C4-2B (cell line): ENCODE results near the gene DENND1A.
A peak's percentile ranks its signal among the peaks of the same experiment; 100 is the strongest.

Source experiments
- H3K27ac ChIP-seq: fragments of 450-650 bp; 2 replicates; pipeline ENCODE4 v1.5.1; 2017
- ZFX ChIP-seq: fragments of 450-650 bp; IDR thresholded peaks from 2 replicates; pipeline ENCODE4 v1.6.1; 2017
- TF ChIP-seq, protein P1 (sequence below): fragments of 450-650 bp; conservative IDR thresholded peaks from 2 replicates; pipeline ENCODE4 v1.5.1; 2017; ENCODE audit warnings: mild to moderate bottlenecking

DENND1A gene

DNA sequence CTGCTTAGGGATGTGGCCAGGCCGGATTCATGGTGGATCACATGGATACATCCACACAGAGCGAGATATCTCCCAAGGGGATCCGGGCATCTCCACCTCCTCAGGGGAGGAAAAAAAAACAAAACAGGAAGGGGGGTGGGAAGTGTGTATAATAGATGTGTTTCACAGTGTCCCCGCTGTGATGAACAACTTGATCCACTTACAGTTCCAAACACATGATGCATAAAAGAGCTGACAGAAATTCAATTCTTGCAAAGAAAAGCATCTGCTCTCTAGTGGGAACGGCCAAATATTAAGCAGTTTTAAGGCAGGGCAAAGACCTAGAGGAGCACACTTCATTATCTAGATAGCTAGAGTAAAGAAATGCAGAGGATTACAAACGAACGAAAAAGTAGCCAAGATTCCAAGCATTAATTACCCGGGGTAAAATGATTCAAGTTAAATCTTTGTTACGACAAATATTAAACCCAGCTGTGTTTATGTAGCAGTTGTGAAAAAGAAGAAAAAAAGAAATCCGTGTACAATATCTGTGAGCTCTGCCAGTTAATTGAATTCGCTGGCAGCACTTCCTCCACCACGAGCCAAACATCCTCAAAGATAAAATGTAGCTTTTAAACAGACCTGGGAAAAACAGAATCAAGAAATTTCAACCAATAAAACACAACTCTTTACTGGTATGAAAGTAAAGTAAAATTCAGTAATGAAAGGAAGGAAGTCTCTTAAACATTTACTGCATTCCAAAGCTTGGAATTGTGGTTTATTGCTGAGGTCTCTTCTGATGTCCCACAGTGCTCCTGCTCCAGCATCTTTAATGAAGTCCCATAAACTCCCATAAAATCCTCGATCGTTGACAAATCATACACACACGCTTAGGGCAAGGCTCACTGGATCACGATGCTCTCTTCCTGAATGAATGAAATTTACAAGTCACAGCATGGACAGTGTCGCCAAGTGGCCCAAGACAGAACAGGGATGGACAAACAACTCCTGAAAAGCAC lies 360.9 kb downstream of the DENND1A start:
- H3K27ac ChIP-seq = peak overlapping the region; percentile 26; the same call in 1 of the 2 replicates
- no peak for TF ChIP-seq ZFX
- TF ChIP-seq, protein P1, sequence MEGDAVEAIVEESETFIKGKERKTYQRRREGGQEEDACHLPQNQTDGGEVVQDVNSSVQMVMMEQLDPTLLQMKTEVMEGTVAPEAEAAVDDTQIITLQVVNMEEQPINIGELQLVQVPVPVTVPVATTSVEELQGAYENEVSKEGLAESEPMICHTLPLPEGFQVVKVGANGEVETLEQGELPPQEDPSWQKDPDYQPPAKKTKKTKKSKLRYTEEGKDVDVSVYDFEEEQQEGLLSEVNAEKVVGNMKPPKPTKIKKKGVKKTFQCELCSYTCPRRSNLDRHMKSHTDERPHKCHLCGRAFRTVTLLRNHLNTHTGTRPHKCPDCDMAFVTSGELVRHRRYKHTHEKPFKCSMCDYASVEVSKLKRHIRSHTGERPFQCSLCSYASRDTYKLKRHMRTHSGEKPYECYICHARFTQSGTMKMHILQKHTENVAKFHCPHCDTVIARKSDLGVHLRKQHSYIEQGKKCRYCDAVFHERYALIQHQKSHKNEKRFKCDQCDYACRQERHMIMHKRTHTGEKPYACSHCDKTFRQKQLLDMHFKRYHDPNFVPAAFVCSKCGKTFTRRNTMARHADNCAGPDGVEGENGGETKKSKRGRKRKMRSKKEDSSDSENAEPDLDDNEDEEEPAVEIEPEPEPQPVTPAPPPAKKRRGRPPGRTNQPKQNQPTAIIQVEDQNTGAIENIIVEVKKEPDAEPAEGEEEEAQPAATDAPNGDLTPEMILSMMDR = no peak

DNA sequence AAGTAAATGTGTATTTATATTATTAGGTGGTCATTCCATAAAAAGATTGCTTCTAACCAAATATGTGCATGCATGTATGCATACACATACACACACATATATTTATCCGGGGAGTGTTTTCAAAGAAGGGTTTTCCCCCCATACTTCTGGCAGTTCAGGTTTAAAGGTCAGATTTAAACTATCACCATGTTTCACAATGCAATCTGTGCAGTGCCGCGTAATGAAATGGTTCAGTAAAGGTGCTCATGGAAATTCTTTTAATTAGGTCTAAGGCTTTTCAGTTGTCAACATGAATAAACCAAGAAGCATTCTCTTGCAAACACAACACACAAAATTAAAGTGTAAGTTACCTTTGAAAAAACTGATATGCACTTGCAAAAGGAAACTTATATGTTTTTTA lies 362.9 kb downstream of the DENND1A start:
- H3K27ac ChIP-seq = no peak overlapping the region
- TF ChIP-seq ZFX = no peak
- TF ChIP-seq, protein P1 = no peak

DNA sequence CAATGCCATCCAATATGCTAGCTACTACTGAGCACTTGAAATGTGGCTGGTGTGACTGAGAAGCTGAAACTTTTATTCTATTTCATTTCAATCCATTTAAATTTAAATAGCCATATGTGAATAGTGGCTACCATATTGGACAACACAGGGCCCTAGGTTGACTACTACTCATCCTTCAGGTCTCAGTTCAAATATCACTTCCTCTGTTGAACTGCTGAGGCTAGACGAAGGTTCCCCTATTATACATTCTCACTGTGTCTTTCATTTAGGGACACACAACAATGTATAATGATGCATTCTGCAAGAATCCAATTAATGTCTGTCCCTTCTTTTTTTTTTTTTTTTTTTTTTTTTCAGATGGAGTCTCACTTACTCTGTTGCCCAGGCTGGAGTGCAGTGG lies 365.3 kb downstream of the DENND1A start:
- TF ChIP-seq, protein P1 = no peak
- TF ChIP-seq ZFX = no peak
- no peak overlapping the region for H3K27ac ChIP-seq

DNA sequence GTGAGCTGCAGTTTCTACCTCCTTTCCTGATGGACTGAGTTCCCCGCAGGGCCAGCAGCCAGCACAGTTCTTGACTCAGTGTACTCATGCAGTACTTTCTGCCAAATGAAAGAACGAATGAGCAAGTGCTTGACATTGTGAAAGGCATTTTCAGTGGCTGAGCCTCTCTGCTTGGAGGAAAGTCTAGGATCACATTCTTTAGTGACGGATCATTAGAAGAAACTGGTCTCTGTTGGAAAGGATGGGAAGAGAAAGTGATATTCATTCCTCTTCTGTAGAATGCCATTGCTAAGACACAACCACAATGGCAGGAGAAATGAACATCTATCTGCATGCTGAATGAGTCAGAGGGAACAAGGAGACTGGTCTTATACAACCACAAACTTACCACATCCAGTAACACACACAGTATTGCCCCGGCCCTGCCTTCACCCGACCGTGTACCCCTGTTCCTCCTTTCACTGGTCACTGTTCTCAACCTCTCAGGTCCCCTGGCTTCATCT lies 367.0 kb downstream of the DENND1A start:
- no peak overlapping the region for H3K27ac ChIP-seq
- TF ChIP-seq ZFX = no peak
- TF ChIP-seq, protein P1 = no peak

DNA sequence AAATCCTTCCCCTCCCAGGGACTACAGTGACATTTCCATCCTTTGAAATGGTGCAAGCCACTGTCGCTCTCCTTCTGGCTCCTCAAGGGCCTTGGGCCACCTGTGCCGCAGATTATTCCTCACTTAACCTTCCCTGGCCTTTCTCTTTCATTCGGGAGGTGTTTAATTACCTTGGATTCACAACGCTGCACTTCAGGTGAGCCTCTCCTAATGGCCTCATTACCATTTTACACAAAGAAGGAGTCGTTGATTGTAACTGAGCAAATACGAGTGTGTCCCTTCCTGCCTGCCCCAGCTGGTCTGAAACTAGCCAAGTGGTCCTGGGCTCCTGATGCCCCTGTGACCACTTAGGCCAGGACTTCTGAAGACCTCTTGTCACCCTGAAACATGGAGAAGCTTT lies 368.9 kb downstream of the DENND1A start:
- no peak overlapping the region for H3K27ac ChIP-seq
- no peak for TF ChIP-seq ZFX
- TF ChIP-seq, protein P1 = no peak

DNA sequence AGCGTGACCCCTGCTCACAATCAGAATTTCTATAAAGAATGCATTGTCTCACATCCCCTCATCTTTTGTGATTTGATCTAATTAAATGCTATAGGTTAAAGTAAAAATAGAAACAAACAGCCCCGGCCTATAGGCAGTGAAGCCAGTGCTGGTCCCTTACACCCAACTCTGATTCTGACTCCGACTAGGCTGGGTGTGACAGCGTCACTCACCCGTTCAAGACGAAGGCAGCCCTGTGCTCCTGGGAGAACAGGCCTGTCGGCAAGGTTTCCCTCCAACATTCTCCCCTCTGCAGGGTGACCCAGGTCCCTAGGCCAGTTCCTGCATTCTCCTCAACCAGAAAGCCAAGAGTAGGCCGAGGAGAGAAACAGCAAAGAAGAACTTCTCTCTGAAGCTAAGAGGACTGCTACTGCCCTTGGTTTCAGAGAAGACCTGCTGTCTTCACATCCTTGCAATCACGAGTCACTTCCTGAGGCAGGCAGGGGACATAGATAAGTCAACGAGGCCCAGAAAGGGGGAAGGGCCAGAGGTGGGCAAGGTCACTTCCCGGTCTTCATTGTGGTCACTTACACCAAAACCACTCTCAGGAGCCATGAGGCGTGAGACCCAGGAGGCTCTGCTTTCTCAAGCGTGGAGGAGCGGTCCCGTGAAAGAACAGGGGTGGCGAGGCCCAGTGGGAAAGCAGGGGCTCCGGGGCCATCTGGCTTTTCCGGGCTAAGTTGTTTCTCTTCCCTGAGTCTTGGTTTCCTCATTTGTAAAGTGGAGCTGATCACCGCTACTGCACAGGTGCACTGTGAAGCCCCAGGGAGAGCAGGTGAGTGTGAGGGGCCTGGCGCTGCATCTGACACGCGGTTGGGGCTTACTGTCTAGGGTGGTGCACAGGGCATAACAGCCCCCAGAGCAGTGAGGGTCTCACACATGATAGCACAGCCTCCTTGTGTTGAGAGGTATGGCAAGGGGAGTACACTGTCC lies 373.2 kb downstream of the DENND1A start:
- no peak for TF ChIP-seq ZFX
- TF ChIP-seq, protein P1 = no peak
- no peak overlapping the region for H3K27ac ChIP-seq
